ENCODE data around the gene ATP9A.

ATP9A gene

DNA sequence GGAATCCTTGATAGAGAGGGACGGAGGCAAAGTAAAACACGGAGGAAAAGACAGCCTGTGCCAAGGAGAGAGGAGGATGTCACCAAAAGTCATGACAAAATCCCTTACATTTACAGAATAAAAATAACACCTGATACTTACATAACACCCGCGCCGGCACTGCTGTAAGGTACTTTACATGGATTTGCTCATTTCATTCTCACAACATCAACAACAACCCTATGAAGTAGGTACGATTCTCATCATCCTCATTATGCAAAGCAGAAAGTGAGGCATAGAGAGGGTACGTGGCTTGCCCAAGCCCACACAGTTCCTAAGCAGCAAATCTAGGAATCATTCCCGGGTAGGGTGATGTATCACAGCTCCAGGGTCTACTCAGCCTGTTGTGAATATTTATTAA lies 158.1 kb downstream of the ATP9A start:
- DNase-seq (ENCODE audit: low spot score) = no peak
- TF ChIP-seq, protein P1, sequence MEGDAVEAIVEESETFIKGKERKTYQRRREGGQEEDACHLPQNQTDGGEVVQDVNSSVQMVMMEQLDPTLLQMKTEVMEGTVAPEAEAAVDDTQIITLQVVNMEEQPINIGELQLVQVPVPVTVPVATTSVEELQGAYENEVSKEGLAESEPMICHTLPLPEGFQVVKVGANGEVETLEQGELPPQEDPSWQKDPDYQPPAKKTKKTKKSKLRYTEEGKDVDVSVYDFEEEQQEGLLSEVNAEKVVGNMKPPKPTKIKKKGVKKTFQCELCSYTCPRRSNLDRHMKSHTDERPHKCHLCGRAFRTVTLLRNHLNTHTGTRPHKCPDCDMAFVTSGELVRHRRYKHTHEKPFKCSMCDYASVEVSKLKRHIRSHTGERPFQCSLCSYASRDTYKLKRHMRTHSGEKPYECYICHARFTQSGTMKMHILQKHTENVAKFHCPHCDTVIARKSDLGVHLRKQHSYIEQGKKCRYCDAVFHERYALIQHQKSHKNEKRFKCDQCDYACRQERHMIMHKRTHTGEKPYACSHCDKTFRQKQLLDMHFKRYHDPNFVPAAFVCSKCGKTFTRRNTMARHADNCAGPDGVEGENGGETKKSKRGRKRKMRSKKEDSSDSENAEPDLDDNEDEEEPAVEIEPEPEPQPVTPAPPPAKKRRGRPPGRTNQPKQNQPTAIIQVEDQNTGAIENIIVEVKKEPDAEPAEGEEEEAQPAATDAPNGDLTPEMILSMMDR (IDR thresholded peaks at IDR 0.05; ENCODE audit: extremely low read depth, missing control alignments) = no peak

DNA sequence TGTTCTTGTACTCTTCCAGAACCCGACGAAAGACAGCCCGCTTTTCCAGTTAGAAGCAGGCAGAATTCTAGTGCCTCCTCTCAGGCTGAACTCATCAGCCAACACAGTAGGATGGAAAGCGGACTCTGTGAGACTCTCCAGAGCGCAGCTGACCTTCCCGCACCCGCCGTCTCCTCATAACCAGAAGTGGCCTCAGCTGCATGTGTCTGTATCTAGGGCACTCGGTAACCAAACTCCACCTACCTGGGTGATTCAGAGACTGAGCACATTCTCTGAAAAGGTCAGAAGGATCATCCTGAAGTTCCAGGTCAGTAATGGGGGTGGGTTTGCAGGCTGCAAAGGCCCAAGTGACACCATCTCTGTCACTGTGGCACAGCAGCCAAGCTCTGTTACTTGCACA lies 158.9 kb downstream of the ATP9A start:
- DNase-seq (ENCODE audit: low spot score) = no peak
- TF ChIP-seq, protein P1 (IDR thresholded peaks at IDR 0.05; ENCODE audit: extremely low read depth, missing control alignments) = no peak

DNA sequence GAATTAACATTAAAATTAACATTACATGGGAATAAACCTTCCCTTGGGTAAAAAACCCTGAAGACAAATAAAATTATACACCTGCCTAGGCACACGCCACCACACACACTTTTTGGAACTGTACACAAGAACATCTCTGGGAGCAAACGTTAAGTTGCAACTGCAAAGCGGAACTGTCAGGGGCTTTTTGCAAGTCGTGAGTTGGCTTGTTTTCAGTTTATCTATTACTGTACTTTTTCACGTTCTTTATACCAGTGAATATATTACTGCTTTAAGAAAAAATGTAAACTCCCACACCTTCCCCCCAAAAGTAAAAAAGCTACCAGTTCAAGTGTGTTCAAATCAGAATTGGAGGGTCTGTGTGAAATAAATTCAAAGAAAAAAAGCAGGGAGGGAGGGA lies 160.1 kb downstream of the ATP9A start:
- peak; percentile 30 for DNase-seq (ENCODE audit: low spot score)
- TF ChIP-seq, protein P1 (IDR thresholded peaks at IDR 0.05; ENCODE audit: extremely low read depth, missing control alignments) = no peak

DNA sequence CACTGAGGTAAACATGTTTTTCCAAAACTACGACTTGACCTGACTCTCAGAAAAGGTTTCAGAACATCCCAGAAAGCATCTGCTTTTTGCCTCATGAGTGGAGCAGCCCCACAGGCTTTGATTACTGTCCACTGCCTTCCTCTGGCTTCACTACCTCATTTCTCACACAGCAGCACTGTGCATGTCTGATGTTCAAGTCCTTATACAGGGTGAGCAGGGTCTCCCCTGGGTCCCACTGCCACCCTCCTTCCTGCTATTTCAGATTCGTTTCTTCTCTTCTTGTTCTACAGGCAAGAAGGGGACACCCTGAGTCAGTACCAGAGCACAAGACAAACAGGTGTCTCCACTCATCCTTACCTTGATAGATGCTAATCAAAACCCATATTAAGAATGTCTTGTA lies 161.0 kb downstream of the ATP9A start:
- DNase-seq (ENCODE audit: low spot score) = no peak
- TF ChIP-seq, protein P1 (IDR thresholded peaks at IDR 0.05; ENCODE audit: extremely low read depth, missing control alignments) = no peak

DNA sequence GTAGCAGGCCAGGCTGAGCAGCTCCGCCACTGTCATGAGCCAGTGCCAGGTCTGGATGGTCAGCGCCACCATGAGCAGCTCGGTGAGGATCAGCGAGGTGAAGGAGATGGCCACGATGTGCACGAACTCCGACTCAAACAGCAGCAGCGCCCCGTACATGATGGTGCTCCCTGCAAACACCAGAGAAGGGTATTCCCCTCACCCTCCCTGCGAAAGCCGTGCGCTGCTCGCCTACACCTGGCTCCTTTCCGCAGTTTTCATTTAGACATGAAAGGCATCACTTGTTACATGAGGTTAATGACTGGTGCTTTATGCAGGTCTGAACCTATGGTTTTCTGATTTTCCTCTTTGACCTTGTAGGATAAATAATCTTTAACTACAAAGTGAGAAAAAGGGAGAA lies 163.3 kb downstream of the ATP9A start:
- TF ChIP-seq, protein P1 (IDR thresholded peaks at IDR 0.05; ENCODE audit: extremely low read depth, missing control alignments) = no peak
- no peak for DNase-seq (ENCODE audit: low spot score)

DNA sequence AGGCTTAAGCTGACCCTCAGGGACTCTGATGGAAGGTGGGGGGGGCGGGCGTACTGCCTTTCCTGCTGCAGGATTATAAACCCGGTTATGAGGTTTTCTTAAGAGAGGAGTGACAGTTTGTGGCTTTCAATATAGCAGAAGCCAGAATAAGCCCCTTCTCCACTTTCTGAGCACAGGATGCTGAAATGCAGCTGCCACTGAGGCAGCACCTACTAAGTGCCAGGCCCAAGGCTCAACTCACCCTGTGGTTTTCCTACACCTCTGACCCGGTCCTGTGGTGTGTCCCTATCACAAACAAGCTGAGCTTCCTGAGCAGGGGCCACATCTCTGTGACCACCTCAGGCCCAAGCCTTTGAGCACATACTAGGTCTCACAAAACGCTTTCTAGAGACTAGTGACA lies 166.1 kb downstream of the ATP9A start:
- TF ChIP-seq, protein P1 (IDR thresholded peaks at IDR 0.05; ENCODE audit: extremely low read depth, missing control alignments) = no peak

DNA sequence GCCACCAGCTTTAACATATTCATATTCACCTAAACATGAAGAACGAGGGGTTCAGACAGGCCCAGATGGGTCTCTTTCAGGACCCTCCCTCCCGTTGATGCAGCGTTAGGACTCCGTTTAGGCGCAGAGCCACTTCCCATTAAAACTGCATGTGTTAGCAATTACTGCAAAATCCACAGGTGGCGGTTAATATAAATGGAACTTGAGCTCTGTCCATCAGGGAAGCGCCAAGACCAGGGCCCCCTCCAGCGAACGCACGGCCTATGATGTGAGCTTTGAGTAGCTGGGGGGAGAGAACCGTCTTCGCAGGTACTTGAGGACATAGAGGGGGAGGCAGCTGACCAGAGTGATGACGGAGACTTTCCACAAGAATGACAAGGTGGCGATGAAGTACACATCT lies 167.2 kb downstream of the ATP9A start:
- no peak for DNase-seq (ENCODE audit: low spot score)
- TF ChIP-seq, protein P1 (IDR thresholded peaks at IDR 0.05; ENCODE audit: extremely low read depth, missing control alignments) = no peak

More for the DNA sequence above, 166.1 kb downstream of the ATP9A start:
- no peak for DNase-seq (ENCODE audit: low spot score)

Measured in GM20000 (cell line).